SKM-1 treated with dmso at 0.1 percent for 144 hours (cell line): ENCODE results near the gene SSBP3.

Experiments used
- DNase-seq: peaks from one replicate; lab custom pipeline; 2025; ENCODE audit not compliant: unreplicated experiment; lab: John Stamatoyannopoulos, UW

SSBP3 gene

DNA sequence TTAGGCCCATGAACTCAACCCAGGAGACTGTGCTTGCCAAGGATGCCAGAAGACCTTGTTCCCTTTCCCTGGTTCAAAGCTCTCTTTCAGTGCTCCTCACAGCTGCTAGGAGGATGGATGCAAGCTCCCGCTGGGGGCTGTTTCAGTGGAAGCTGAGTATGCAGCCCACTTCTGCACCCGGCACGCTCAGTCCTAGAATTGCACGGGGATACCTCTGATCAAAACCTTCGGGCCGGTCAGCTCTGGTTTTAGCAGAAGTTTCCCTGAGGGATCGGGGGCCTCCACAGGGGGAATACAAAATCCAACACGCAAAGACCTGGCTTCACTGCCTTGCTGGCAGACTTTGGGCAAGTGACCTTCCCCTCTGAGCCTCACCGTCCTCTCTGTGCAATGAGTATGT is 4.2 kb upstream of the SSBP3 start:
- DNase-seq = no peak

DNA sequence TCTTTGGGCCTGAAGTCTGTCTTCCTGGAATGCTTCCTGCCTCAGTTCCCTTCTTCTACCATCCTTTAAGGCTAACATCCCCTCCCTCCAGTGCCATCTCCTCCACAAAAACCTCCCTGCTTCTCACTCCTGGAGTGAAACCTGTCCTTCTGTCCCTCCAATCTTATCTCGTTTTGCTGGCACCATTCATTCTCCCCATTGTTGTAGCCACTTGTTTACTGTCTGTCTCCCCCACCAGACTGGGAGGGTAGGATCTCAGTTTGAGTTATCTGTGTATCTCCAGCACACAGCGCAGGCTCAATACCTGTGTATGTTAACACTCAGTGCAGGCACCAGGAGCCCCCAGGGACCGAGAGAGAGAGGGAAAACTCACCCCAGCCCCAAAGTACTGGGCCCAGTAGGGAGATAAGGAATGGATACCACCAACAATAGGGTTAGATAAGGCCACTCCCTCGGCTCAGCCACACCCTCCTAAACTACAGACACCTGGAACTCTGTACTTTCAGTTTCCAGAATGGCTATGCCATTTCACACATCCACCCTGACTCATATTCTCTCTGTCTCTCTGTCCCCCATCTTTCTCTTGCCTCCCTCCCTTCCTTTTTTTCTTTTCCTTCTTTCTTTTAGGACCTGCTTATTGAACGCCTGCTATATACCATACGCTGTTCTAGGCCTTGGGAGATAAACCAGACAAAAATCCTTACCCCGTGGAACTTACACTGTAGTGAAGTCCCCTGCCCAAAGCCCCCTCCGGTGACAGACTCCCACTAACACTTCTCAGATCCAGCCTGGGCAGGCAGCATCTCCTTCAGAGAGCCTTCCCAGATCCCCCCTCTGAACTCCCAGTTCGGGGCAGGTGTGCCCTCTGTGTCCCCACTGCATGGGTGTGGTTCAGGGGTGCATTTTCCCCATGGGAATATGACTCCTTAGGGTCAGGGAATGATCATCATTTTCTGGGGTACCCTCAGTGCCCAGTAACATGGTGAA is 3.3 kb upstream of the SSBP3 start:
- no peak for DNase-seq

GRCh38 chr1:54408147-54409066 is 2.2 kb upstream of the SSBP3 start:
- peak; percentile 25 for DNase-seq

- DNase-seq = peak; percentile 79
These were observed 1.4 kb upstream of the SSBP3 start for GRCh38 chr1:54407404-54408146.

- no peak for DNase-seq
These were observed 885 bp upstream of the SSBP3 start for GRCh38 chr1:54407154-54407403.

DNA sequence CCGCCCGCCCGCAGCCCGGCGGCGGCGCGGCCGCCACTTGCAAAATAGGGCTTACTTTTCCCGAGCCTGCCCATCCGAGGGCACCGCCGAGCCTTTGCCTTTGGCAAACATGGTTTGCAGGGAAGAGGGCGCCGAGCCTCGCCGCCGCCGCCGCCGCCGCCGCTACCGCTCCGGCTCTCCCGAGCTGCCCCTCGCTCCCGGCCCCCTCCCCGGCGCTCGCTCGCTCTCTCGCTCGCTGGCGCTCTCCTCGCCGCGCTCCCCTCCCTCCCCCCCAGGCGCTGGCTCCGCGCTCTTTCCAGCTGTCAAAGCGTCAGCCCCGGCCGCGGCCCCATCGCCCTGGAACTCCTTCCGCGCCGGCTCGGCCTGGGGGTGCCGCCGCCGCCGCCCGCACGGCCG is 298 bp downstream of the SSBP3 start:
- DNase-seq = no peak

DNA sequence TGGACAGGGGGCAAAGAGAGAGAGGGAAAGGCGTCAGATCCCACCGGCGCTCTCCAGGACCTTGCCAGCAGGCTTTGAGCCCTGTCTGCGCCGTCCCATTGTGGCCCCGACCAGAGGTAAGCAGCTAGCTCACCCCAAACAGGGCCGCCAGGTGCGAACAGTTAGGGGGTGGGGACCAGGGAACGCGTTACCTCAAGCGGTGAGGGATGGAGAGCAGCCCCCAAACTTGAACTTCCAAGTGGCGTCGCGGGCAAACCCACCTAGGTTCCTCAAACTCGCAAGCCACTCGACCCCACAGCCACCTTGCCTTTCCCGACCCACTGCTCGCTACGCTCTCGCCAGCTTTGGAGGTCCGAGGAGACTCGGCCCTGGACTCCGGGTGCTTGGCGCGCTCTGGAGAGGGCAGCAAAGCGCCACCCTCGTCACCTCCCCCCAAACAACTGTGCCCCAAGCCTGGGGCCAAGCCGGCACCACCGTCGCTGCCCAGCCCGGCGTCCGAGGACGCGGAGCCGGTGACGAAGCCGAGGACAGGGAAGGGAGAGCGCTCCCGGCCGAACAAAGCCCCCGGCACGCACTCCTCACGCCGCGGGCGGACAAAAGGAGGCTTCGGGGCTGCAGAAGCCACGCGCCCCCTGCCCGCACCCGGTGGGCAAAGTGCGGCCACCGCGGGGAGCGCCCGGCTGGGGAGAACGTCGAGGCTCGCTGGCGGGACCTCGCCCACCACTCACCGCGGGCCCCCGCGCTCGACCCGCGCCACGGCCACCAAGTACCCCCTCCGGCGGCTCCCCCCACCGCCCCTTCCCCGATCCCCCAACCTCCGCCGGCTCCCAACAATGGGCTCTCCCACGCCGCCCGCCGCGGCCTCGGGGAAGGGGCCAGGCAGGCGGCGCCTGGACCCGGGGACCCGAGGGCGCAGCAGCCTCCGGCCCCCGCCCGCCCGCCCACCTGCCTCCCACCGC is 976 bp downstream of the SSBP3 start:
- DNase-seq = no peak

GRCh38 chr1:54404263-54404662 is 1.9 kb downstream of the SSBP3 start:
- DNase-seq = no peak

GRCh38 chr1:54403808-54404261 is 2.4 kb downstream of the SSBP3 start:
- peak; percentile 46 for DNase-seq

DNA sequence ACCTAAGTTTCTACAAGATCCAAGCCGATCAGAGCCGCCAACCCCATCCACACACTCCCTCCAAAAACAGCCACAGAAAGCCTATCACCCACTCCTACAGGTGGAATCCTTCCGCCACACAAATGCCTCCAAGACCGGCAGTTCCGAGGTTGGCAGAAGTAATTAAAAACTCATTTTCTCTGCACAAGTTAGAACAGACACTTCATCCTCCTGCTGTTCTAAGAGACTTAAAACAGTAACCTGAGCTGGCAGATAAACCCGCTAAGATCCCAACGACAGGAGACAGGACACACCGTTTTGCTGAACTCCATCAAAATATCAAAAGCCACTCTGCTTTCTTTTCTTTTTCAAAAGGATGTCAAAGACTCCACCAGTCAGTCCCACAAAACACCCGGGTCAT is 2.8 kb downstream of the SSBP3 start:
- no peak for DNase-seq

- DNase-seq = no peak
These were observed 3.3 kb downstream of the SSBP3 start for GRCh38 chr1:54402896-54403295.

GRCh38 chr1:54401799-54402198 is 4.4 kb downstream of the SSBP3 start:
- no peak for DNase-seq

DNA sequence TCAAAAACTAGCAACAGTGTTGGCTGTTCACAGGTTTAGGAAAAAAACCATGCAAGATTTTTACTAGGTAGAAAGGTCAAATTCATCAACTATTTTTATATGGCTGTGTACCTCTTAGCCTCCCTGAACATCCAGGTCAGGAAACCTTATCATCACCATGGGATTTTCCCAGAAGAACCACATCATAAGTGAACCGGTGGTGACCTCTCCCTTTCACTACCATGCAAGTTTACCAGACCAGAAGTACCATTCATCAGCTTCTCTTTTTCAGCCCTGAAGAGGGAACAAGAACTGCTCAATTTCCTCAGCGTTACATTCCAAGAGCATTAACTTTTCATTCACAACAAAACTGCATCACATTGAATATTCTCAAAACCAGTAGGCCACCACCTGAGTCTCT is 5.9 kb downstream of the SSBP3 start:
- DNase-seq = no peak

- no peak for DNase-seq
These were observed 6.4 kb downstream of the SSBP3 start for GRCh38 chr1:54399765-54400164.

- DNase-seq = no peak
These were observed 7.1 kb downstream of the SSBP3 start for GRCh38 chr1:54398963-54399528.

DNA sequence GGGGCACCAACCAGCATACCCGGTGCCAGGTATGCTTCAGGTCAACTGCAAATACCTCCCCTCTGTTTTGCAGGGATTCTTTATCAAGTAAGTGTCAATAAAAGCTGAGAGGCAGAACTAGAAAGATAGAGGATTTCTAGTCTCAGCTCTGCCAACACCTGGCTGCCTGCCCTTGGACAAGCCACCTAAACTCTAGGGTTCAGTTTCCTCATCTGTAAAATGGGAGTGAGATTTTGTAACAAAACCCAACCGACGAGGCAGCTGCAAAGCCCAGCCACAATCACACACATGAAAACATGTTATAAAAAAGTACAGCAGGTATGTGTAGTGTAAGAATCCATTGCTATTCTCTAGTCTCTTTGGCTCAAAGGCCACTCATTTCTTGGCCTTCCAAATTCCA is 8.2 kb downstream of the SSBP3 start:
- DNase-seq = no peak

DNA sequence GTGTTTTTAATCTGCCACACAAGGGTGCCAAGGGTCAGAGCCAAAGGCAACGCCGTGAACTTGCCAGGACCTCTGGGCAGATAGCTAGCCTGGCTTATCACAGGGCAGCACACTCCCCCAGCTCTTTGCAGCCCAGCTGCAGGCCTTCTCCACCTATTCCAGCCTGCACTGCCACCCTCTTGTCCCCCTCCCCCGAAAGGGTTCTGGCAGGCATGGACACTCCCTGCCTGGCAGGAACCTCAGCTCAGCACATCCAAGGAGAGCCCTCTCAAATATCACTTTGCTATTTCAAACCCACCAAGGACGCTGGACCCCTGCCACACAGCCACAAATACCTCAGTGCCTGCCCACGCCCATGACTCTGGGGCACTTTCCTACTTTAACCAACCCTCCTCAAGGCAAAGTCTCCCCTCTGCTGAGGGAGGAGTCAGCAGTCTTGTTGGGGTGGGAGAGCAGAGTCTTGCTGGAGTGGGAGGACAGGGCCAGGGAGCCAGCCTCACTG is 9.1 kb downstream of the SSBP3 start:
- no peak for DNase-seq

DNA sequence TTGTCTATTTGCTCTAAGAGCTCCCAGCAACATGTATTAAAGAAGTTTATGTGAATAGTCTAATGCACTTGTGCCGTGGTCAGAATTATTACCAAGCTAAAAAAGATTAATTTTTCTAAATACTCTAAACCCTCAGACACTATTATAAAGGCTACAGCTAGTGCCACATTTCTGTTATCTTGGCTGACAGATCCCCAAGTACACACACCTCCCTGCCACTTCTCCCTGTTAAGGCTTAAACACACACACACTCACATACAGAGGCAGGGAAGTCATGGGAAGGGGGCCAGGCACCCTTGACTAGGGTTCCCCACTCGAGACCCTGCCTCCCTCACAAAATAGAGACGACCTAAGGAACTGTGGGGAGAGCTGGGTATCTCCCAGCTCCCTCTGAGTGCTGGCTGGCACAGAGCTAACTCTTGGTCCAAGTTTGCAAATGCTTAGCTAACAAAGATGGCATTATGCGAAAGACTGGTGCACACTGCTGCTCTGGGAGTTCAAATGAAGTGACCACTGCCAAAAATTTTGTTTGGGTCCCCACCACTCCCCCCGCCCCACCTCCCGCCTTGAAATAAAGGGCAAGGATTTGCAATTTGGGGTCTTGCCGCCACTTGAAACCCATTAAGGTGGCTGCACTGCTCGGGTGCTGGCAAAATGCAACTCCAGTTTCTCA is 9.8 kb downstream of the SSBP3 start:
- DNase-seq = no peak

DNA sequence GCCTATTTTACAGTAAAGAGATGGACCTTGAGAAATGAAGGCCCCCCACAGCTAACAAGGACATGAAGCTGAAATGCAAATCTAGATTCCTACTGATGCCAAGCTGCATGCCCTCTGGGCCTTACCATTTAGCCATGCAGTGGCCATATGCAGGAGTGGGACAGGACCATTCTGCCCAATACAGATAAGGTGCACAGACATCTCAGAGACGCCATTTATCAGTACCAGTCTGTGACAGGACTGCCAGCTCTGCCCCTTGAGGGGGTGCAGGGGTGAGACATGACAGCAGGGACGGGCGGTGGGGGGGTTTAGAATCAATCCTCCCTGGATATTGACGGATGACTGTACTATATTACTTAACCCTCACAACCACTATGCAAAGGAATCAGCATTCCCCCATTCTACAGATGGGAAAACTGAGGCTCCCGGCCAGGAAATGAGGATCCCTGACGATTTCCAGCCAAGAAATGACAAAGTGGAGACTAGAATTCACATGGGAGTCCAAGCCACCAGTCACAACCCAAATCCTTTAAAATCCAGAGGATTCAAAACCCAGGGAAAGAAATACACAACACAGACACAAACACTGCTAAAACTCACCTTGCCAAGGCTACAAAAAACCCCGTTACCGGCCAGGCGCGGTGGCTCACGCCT is 10.8 kb downstream of the SSBP3 start:
- DNase-seq = no peak
